Keratinocyte (primary cell): ENCODE measurements around the gene ARL4D.

Experiments
- EZH2 ChIP-seq: IDR thresholded peaks from one replicate; pipeline ENCODE4 v1.6.1; 2012; ENCODE audit warnings: inconsistent platforms, mild to moderate bottlenecking, low read length, moderate library complexity
- TF ChIP-seq, protein P1 (sequence below), 3 experiments: IDR thresholded peaks in 1 of 3; conservative IDR thresholded peaks in 1 of 3; optimal IDR thresholded peaks in 1 of 3; 2 replicates in 2 of 3; 3 replicates in 1 of 3; pipeline versions ENCODE3 to v1.5.1; 2011; ENCODE audit warnings: low read length in 3 of 3, mild to moderate bottlenecking in 3 of 3, moderate library complexity in 2 of 3, control low read depth in 1 of 3, inconsistent platforms in 1 of 3; ENCODE audit not compliant: insufficient read depth in 2 of 3; ENCODE audit errors: extremely low read depth in 1 of 3

DNA sequence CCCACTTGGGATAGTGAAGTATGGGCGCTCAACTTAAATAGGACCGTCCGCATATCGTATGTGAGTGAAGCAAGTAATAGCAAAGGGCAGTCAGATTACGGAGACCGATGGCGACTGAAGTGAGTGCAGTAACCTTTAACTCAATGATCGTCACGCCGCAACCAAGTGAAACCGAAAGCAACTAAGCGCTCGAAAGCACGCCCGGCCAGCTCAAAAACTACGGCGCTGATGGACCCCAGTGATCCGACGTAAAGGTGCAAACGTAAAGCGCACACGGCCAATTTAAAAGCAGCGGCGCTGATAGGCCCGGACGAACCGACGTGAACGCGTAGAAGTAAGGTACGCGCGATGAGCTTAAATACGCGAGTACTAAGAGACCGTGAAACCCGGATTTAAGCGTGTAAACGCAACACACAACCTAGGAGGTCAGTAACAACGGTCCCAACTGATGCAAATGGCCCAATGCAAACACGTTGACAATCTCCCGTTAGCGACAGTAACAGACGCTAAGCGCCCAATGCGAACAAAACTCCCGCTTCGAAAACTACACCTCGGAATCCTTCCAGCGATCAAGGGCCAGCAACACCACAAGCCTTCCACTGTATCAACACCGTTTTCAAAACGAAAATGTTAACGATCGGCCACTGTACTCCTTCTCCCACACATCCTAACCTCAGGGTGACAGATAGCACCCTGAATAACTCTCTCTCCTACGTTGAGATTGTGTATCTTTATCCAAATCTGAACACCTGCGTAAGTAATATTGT lies 37.9 kb upstream of the ARL4D start:
- TF ChIP-seq, protein P1, sequence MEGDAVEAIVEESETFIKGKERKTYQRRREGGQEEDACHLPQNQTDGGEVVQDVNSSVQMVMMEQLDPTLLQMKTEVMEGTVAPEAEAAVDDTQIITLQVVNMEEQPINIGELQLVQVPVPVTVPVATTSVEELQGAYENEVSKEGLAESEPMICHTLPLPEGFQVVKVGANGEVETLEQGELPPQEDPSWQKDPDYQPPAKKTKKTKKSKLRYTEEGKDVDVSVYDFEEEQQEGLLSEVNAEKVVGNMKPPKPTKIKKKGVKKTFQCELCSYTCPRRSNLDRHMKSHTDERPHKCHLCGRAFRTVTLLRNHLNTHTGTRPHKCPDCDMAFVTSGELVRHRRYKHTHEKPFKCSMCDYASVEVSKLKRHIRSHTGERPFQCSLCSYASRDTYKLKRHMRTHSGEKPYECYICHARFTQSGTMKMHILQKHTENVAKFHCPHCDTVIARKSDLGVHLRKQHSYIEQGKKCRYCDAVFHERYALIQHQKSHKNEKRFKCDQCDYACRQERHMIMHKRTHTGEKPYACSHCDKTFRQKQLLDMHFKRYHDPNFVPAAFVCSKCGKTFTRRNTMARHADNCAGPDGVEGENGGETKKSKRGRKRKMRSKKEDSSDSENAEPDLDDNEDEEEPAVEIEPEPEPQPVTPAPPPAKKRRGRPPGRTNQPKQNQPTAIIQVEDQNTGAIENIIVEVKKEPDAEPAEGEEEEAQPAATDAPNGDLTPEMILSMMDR (optimal IDR thresholded peaks at IDR 0.05 in 1 of 3, IDR thresholded peaks at IDR 0.05 in 1 of 3, conservative IDR thresholded peaks at IDR 0.05 in 1 of 3; ENCODE audit: extremely low read depth in 1 of 3, insufficient read depth in 2 of 3, low read length in 3 of 3) = peak in 1 of 3 experiments; percentile 19
- no peak for TF ChIP-seq EZH2
